GM18519 (cell line): ENCODE results near the gene EYA2.

Source experiments
- ATAC-seq: cut with Tn5 transposase; IDR thresholded peaks from one replicate; pipeline ENCODE4 v1.9.1; 2021; ENCODE audit warnings: mild to moderate bottlenecking, moderate library complexity; ENCODE audit not compliant: unreplicated experiment, low FRiP score

Gene EYA2

DNA sequence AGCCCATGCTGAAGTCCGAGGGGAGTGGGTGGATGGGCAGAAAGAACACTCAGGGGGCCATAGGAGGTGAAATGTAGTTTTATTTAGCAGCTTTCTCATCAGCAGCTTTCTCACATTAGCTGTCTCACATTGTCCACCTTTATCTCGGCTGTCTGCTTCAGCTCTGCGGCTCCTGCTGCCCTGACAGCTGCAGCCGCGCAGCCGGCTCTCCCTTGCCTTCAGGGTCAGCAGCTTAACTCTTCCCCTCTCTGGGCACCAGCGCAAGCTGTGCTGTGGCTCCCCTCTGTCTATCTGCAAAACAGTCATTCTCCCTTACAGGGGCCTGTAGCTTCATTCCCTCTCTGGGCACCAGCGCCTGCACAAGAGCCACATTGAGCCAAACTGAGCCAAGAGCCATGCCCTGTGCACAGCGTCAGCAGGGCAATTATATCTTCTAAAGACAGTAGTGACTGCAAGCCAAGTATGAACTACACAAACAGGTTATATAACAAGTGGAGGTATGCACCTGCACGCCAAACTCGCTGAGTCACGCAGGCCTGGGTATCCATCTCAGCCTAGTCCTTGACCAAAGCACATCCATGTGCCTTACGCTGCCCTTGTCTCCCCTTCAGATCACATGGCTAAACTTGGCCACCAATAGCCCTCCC, 198.8 kb downstream of the EYA2 start:
- no peak for ATAC-seq

DNA sequence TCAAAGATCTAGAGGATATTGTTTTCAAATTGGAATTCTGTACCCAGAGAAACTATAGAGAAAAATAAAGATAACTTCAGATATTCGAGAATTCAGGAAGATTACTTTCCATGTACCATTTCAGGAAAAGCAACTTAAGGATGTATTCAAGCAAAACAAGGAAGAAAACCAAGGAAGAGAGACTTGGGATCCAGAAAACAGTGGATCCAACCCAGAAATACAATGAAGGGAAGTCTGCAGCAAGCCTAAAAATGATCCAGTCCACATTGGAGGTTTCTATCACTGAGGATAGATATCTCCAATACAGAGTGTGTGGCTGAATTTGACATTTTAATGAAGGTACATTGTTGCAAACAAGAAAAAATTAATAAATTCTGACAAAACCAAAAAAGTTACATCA, 201.0 kb downstream of the EYA2 start:
- no peak for ATAC-seq

GRCh38 chr20:47097691-47098622, 203.3 kb downstream of the EYA2 start:
- ATAC-seq, result no peak

GRCh38 chr20:47099093-47099492, 204.4 kb downstream of the EYA2 start:
- ATAC-seq, result no peak

DNA sequence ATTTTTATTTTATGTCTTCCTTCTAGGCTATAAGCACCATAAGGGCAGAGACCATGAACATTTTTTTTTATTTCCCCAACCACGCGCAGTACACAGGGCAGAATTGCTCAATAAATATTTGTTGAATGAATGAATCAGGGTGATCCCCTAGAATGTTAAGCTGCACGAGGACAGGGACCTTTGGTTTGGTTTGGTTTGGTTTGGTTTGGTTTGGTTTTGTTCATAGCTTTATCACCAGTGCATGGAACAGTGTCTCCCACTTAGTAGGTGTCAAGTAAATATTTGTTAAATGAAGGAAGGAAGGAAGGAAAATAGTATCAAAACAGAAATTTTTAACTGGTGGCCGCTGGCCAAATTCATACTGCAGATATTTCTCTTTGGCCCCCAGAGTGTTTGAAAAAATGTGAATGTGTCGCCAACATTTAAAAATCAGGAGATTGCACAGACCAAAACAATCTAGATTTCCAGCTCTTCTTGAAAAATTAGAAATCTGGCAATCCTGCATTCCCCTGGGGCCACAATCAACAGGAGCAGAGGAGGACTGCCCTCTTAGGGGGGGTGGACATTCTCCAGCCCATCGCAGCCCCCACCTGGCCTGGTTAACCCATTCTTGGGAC, 205.3 kb downstream of the EYA2 start:
- ATAC-seq, result no peak

GRCh38 chr20:47102629-47103028, 208.0 kb downstream of the EYA2 start:
- no peak for ATAC-seq

DNA sequence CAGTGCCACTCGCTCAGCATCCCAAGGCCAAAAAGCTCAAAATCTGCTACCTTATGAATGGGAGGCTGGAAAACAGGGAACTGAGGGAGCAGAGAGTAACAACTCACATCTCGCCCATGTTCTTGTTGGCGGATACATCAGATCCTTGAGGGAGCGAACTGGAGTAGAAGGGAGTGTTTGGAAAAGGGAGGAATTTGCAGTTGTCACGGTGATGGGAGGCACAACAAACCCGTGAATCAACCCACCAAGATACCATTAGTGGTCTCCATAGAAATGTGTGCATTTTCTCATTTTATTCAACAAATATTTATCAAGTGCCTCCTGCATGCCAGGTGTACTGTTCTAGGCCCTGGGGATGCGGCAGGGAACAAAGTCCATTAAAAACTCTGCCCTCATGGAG, 212.1 kb downstream of the EYA2 start:
- no peak for ATAC-seq

- ATAC-seq, result no peak
These were observed 214.4 kb downstream of the EYA2 start for GRCh38 chr20:47108994-47109393.

- no peak for ATAC-seq
These were observed 216.2 kb downstream of the EYA2 start for GRCh38 chr20:47110819-47111218.

GRCh38 chr20:47111576-47111975, 216.9 kb downstream of the EYA2 start:
- ATAC-seq, result no peak

- no peak for ATAC-seq
These were observed 218.9 kb downstream of the EYA2 start for GRCh38 chr20:47113362-47114109.

GRCh38 chr20:47115694-47116093, 221.1 kb downstream of the EYA2 start:
- ATAC-seq, result no peak

DNA sequence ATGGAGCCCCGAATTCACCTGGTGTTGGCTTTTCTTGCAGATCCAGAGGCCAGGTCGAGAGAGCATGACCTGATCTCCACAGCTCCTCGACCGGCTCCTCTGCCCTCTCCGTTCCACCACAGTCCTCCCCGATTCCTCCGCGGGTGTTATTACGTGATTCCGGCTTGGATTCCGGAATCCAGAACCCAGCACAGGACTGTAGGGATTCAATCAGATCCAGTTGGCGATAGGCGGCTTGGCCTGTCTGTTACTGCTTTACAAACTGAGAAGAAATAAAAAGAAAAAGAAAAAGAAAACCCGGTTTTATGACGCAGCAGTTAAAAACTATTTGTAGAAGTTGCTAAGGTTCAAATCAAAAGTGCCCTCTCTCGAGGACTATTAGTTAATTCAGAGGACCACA, 222.7 kb downstream of the EYA2 start:
- ATAC-seq, result no peak

DNA sequence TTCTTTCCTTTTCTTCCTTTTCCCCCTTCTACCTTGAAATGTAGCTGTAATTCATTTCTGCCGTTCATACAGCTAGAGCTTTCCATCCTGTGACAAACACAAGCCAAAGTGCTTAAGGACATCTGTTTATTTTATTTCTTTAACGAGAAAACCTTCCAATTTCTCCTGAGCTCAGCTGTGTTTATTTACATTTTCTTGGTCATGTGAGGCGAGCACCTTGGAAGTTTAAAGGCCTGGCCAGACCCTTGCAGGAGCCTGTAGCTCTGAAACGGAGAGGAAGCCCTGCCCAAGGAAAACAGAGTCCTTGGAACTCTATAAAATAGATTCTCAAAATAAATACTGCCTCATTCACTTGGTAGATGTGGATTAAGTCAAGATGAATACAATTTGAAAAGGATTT, 223.1 kb downstream of the EYA2 start:
- no peak for ATAC-seq

GRCh38 chr20:47118206-47118605, 223.6 kb downstream of the EYA2 start:
- ATAC-seq, result no peak

- ATAC-seq, result no peak
These were observed 224.0 kb downstream of the EYA2 start for GRCh38 chr20:47118641-47119040.

GRCh38 chr20:47120346-47120936, 225.8 kb downstream of the EYA2 start:
- no peak for ATAC-seq

GRCh38 chr20:47122560-47122959, 227.9 kb downstream of the EYA2 start:
- ATAC-seq, result no peak

GRCh38 chr20:47124181-47124717, 229.6 kb downstream of the EYA2 start:
- no peak for ATAC-seq

DNA sequence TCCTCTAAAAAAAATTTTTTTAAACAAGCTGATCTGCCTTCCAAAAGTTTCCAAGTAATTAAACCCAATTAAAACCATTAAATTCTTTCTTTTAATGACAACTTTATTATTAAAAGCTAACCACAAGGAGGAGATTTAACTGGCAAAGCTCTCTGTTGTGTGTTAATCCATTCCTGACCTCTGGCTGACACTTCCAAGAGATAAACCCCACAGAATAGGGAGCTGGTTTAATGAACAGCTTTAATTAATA, 230.8 kb downstream of the EYA2 start:
- ATAC-seq, result no peak
